SK-N-SH treated with all-trans-retinoic acid at 6 μM for 48 hours (cell line): Measurements from ENCODE around the gene PTPRN2.

Source experiments
- ARNTL ChIP-seq: fragments of 450-650 bp; formaldehyde crosslinking; IDR thresholded peaks from 2 replicates; pipeline ENCODE4 v1.5.0; 2020; ENCODE audit warnings: low read depth, mild to moderate bottlenecking, moderate library complexity, borderline replicate concordance
- GLIS3 ChIP-seq: fragments of 250-450 bp; sonication (Bioruptor Pico); IDR thresholded peaks from 2 replicates; pipeline ENCODE4 v1.5.0; 2020; ENCODE audit warnings: mild to moderate bottlenecking, moderate library complexity
- RARB ChIP-seq: fragments of 250-450 bp; sonication (Bioruptor Pico); IDR thresholded peaks from 2 replicates; pipeline ENCODE4 v1.8.0; 2021; ENCODE audit warnings: mild to moderate bottlenecking, moderate library complexity
- TSHZ2 ChIP-seq: fragments of 250-450 bp; sonication (Bioruptor Pico); IDR thresholded peaks from 2 replicates; pipeline ENCODE4 v1.5.0; 2020; ENCODE audit warnings: mild to moderate bottlenecking, moderate library complexity
- ZFP30 ChIP-seq: fragments of 450-650 bp; formaldehyde crosslinking; IDR thresholded peaks from 2 replicates; pipeline ENCODE4 v1.5.0; 2022; ENCODE audit warnings: mild to moderate bottlenecking, moderate library complexity

- no peak for TF ChIP-seq RARB (CRISPR knock-in tag)
- no peak for TF ChIP-seq ZFP30
- TF ChIP-seq GLIS3 (CRISPR knock-in tag): no peak
- TF ChIP-seq TSHZ2 (CRISPR knock-in tag): no peak
- no peak for TF ChIP-seq ARNTL (CRISPR knock-in tag)
Observed at GRCh38 chr7:158516524-158516923, 71.1 kb downstream of the PTPRN2 start.
